COLO668 (cell line): Measurements from ENCODE around the gene DICER1.

Source experiments
- DNase-seq: peaks from one replicate; lab custom pipeline; 2025; ENCODE audit not compliant: unreplicated experiment; lab: John Stamatoyannopoulos, UW

Gene DICER1

GRCh38 chr14:95043732-95044462 is 113.4 kb downstream of the DICER1 start:
- DNase-seq = no peak

GRCh38 chr14:95043314-95043713 is 114.0 kb downstream of the DICER1 start:
- DNase-seq = no peak

- no peak for DNase-seq
Measured at GRCh38 chr14:95041477-95042020, 115.8 kb downstream of the DICER1 start.

- no peak for DNase-seq
Measured at GRCh38 chr14:95040708-95041476, 116.4 kb downstream of the DICER1 start.

GRCh38 chr14:95039993-95040348 is 117.4 kb downstream of the DICER1 start:
- DNase-seq = no peak

GRCh38 chr14:95039259-95039992 is 117.9 kb downstream of the DICER1 start:
- DNase-seq = no peak

GRCh38 chr14:95038521-95039250 is 118.6 kb downstream of the DICER1 start:
- no peak for DNase-seq

GRCh38 chr14:95037273-95037672 is 120.1 kb downstream of the DICER1 start:
- no peak for DNase-seq
